GM19239 (cell line): ENCODE measurements around the gene GRIA1.

Experiments used
- DNase-seq: peaks from one replicate; pipeline ENCODE4 v3.0.0; 2011; ENCODE audit warnings: low spot score; ENCODE audit not compliant: insufficient read length
- FAIRE-seq: peaks from 2 replicates; lab custom pipeline; 2011; peaks lifted over from hg19 to GRCh38; lab: Jason Lieb, UNC

The GRIA1 gene

DNA sequence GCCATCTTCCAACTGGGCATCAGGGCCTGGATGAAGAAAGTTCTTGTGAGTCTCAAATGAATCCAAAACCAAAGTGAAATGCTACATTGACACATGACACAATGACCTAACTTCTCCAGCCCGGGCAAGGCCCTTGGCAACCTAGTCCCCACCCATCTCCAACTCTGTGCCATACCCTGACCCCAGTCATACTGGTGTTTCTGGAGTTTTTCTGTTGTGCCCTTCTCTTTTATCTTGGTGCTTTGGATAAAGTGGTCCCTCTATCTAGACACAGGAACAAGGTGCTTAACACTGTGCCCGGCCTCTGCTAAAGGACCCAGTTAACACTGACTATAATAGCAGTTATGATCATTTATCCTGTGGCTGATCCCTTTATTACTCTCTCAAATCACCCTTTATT lies 149.8 kb downstream of the GRIA1 start:
- no peak for FAIRE-seq

DNA sequence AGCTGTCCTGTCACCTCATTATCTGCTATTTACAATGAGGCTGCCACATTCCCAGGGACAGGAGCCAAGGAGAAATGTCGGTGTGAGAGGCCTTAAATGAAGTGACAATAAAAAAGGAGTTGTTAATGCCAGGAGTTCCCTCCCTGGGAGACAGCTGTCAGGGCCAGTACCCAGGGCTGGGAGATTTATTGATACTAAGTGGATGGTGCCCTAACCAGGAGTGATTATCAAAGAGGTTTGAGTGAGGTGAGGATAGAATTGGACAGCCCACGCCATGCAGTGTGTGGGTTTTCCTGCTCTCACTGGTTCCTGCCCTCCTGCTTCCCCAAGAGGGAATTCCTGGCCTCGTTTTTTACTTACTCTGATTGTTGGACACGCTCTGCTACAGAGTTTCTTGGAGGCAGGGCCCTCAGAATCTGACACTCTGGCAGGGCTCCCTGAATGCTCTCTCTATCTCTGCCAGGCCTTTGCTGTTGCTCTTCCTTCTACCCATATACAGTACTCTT lies 150.8 kb downstream of the GRIA1 start:
- no peak for DNase-seq
- FAIRE-seq = no peak

More for the DNA sequence above, 149.8 kb downstream of the GRIA1 start:
- DNase-seq = no peak

DNA sequence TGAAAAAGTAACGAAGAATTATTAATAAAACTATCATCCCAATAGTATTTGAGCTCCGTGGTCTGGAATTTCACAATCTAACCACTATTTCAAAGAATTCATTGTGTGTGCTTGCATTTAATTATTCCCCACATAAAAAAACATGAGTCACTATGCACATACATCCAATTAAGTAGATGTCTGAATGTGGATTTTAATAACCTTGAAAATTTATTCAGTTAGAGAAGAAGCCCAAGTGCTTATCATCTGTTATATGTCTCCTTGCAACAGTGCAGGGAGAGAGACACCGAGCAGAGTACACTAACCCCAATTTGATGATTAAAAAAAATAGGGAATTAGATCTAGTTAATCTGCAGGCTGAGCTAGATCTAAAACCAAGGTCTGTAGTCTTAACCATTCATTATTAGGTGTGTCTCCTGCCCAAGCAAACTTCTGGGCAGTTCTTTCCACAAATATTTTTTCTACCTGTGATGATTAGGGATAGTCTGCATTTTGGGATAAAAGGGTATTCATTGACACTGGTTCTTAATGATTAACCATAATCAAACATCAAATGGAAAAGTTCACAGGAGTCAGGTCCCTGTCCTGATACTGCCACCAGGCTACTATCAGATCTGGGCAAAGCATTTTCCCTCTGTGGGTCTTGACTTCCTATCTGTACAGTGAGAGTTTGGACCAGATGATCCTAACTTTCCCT lies 164.2 kb downstream of the GRIA1 start:
- no peak for FAIRE-seq
- no peak for DNase-seq

DNA sequence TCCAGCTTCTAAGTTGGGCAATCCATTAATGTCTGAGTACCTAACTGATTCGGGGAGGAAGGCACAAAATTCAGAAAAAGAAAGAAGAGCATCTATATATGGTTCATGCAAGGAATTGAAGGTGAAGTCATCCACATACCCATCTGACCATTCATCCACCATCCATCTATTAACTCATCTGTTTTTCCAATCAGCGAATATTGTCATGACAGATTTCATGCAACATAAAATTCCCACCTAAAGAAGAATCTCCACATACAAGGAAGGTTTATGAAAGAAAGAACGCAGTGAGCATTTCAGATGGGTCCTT lies 164.7 kb downstream of the GRIA1 start:
- no peak for FAIRE-seq
- no peak for DNase-seq

DNA sequence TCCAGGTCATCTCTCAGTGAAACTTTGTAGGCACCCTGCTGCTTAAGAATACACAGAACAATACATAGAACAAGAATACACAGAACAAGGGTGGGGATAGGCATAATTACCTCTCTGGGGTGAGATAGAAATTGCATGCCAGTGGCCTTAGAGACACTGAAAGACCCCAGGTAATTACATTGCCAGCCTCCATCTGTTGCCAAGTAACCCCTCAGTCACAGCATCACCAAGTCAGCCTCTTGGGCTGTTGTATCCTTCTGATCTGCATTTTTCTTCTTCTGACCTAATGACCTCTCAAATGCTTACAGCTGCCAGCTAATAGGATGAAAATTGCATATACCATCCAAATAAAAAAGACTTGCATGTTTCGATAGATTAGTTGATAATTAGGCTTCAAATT lies 167.7 kb downstream of the GRIA1 start:
- DNase-seq (no peak), FAIRE-seq (no peak)

DNA sequence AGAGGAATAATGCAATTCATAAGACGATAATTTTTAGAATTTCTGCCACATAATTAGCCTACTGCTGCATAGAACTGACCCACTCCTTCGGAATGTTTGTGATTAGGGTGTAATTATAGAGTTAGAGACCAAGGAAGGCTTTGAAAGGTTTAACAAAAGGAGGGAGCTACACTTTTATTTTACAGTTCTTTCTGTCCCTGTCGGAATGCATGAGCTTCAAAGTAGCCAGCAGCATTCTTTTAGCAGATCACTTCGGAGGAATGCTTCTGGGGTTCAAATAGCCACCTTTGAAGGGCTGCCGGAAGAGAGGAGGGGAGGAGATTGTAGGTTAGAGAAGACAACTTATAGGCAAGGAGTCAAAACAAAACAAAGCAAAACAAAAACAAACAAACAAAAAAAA lies 168.1 kb downstream of the GRIA1 start:
- FAIRE-seq = no peak

DNA sequence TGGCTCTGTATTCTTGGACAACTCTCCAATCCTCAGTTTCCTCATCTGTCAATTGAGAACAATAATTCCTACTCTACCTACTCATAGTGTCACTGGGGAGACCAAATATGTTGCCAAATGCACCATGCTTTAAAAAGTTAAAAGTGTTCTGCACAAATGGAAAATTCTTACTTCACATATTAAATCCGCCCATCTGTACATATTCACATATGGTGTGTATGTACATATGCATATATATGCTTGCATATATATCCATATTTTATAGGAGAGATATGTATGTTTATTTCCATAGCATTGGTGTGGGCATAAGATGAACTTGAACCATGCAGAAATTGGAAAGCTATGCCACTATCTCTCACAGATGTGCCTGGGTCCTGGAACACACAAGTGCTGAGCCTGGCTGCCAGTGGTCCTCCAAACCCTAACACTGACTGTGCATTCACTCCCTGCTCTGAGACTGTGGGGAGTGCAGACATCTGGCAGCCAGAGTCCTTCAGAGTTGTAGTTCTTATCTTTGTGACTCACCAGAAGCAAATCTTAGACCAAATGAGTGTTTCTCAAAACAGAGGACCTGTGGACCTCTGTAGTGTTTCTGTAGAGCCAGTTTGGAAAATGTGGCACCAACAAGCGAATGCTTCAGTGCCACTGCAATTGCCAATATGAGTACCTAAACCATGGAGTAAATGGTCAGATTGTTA lies 168.7 kb downstream of the GRIA1 start:
- DNase-seq (no peak), FAIRE-seq (no peak)

More for the DNA sequence above, 168.1 kb downstream of the GRIA1 start:
- no peak for DNase-seq

DNA sequence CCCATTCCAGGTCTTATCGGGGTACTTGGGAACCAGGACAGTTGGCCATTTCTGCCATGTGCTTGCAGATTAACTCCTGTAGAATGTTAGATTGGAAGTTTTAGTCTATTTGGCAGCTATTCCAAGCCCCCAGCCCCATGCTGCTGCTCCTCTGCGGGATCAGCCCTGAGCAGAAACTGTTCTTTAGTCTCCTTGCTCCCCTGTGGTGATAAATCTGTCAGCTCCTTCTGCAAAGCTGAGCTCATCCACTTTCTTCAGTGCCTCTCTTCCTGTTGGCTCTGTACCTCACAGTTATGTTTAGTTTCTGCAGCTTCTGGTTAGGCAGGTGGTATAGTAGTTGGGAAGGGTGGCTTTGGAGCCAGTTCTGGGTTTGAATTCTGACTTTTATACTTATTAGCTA lies 170.4 kb downstream of the GRIA1 start:
- no peak for FAIRE-seq

DNA sequence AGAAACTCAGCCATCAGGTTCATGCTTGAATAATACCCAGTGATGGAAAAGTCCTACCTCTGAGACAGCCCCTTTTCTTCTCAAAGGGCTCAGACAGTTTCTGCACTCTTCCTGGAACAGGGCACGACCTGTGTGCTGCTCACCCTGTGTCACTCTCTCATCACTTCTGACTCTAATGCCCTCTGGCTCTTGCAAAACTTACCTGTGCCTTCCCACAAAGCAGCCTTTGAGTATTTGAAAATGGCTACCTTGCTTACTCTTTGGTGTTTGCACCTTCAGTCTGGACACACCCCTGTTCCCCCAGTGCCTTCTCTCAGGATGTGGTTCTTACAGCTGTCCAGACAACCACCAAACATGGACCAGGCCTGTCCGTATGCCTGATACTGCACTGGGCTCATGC lies 171.4 kb downstream of the GRIA1 start:
- FAIRE-seq = no peak
- no peak for DNase-seq

More for the DNA sequence above, 170.4 kb downstream of the GRIA1 start:
- no peak for DNase-seq

DNA sequence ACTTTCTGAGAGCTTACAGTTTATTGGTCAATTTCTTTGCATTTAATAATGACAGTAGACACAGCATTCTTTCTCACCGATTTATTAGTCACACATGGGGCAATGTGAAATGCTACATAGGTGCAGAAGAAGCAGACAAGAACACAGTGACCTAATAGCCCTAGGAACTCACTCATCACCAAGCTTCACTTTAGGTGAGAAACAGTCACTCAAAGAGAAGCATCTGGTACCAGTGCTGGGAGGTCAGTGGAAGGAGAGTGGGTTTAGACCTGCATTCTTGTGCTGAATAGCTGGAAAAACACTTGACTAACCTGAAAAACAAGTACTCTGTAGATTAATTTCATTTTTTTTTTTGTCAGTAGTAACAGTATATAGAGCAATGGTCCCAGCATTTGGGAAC lies 179.6 kb downstream of the GRIA1 start:
- FAIRE-seq = no peak

DNA sequence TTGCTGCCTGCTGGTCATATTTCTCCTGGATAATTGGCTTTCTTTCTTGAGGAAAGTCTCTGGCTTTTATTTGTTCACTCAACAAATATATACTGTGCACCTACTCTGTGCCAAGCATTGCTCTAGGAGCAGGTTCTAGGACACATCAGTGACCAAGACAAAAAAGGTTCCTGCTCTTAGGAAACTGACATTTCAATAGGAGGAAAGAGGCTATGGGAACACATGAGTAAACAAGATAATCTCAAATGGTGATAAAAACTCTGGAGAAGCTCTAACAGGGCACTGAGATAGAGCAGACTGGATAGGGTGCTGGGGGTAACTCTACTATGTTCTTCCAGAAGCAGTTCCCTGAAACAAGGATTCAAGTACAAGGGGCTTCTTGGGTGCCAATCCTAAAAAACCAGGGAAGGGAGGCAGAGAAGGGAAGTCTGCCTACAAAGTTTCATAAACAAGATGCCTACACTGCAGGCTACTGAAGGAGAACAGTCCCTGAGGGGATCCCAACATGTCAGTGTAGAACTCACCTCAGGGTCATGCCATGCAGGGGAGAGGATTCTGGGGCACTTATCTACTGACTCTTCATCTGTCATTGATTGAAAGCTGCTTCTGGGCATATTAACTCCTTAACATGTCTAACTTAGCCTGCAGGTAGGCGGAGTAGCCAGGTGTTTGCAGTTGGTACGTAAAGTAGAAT lies 181.3 kb downstream of the GRIA1 start:
- no peak for DNase-seq

More for the DNA sequence above, 179.6 kb downstream of the GRIA1 start:
- DNase-seq = no peak

DNA sequence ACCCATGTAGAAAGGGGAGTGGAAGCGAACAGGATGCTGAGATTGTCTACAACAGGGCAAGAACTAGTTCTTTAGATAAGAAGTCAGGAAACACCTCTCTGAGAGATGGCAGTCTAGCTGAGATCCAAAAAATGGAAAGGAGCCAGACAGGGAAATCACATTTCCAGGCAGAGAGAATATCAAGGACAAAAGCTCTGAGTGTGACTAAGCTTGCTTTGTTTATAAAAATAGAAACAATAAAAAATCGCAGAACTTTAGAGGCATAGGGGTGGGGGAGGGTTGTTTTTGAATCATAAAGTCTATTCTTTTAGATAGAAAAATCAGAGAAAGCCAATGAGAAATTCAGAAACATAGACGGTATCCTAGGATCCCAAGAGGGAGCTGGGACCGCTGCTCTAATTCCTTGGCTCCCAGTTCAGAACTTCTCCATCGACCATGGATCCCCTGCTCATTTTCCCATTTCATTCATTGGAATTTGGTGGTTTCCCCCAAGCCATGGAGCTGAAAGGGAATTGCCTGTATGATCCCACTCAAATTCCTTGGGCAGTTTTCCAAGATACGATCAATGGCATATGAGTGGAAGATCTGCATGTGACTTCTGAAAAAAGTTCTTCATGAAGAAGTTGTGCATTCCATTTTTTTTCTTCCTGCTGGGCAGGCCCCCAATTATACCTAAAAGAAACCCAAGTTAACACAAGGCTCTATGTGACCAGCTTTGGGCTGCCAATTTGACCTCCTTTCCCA lies 182.0 kb downstream of the GRIA1 start:
- DNase-seq = no peak
- no peak for FAIRE-seq

More for the DNA sequence above, 181.3 kb downstream of the GRIA1 start:
- no peak for FAIRE-seq

DNA sequence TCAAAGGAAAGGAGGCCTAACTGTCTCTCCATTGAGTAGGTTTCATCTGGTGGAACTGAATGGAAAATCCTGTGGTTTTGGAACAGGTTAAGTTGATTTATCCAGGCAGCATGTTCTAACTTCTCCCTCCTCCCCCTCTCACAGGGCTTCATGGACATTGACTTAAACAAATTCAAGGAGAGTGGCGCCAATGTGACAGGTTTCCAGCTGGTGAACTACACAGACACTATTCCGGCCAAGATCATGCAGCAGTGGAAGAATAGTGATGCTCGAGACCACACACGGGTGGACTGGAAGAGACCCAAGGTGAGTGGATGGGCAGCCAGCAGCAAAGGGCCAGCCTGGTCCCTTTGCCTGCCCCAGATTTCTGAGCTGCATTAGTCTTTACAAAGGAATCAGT lies 183.9 kb downstream of the GRIA1 start:
- no peak for FAIRE-seq
- DNase-seq = no peak

DNA sequence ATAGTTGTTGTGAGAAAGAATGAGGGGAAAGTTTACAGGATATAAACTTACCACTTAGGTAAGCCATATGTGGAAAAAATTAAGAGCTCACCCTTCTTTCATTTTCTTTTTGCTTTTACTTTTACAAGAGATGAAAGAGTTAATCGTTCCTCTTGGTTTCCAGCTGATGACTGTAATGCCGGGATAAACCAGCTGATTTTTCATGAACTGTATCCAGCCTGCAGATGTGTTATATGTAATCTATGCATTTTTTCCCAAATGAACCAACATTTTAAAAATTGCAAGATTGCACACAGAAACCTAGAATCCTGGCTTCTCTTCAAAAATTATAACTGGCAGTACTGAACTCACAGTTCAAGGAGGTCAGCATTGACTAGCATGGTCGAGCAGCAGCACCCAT lies 185.9 kb downstream of the GRIA1 start:
- FAIRE-seq (no peak), DNase-seq (no peak)

DNA sequence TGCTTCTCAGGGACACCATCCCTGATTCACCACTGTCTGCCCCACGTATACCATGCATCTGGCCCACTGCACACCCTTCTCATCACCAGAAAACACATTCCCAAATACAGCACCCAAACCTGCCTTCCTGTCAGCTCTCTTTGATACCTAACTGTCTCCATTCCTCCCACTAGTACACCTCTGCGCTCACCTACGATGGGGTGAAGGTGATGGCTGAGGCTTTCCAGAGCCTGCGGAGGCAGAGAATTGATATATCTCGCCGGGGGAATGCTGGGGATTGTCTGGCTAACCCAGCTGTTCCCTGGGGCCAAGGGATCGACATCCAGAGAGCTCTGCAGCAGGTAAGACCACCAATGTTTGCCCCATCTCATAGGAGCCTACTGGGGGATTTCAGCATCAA lies 186.4 kb downstream of the GRIA1 start:
- no peak for DNase-seq
- FAIRE-seq = no peak

DNA sequence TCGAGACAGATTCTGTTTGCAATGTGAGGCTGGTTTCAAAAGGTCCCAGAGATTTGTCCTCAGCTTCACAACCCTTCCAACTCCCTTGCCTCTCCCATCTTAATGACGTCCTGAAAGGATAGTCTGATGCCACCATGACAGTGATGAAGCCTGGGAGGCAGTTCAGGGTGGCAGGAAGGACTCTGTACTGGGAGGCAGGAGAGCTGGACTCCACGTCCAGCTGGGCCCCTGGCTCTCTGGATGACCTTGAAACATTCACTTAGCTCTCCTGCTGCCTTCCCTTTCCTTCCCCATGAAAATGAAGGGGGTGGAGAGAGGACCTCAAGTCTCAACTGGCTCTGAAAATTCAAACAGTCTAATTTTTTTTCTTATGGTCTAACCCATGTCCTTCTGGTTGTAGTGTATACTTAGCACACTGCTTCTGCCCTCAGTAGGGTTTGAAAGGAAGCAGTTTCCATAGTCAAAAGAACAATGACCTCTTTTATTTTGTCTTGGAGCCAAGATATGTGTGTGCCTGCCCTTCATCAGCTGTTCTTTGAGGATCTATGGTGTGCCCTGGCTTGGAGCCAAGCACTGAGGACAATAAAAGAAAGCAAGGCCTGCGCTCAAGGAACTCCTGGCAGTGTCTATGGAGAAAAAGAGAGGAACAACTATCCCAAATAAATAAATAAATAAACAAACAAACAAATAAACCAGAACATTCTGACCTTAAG lies 188.3 kb downstream of the GRIA1 start:
- DNase-seq = no peak
- FAIRE-seq = no peak

DNA sequence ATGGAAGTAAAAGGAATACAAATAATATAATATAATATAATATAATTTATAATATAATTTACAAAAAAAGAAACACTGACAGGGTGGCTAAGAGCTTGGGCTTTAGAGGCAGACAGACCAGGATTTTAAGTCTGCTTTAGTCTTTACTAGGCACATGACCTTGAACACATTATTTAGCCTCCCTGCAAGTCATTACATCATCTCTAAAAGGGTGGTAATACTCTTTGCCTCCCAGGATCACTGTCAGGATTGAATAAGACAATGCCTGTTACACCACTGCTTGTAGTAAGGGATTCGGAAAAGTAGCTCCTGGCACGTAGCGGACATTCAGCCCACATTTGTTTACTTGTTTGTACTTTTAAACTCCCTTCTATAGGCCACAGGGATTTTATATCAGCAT lies 199.8 kb downstream of the GRIA1 start:
- FAIRE-seq = no peak

DNA sequence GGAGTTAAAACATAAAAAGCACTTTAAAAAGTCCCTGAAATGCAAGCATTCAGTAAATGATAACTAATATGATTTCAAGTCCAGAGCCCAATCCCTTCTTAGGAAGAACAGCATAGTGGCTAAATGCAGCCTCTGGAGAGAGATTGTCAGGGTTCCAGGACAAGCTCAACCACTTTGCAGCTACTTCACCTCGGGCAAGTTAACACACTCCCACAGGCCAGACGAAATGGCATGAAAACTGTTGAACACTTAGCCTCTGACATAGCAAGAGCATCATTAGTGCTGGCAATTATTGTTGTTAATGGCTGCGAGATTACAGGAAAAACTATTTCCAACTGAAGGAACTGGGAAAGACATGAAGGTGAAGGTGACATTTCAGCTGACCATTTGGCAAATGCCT lies 205.8 kb downstream of the GRIA1 start:
- DNase-seq (no peak), FAIRE-seq (no peak)

More for the DNA sequence above, 199.8 kb downstream of the GRIA1 start:
- no peak for DNase-seq

DNA sequence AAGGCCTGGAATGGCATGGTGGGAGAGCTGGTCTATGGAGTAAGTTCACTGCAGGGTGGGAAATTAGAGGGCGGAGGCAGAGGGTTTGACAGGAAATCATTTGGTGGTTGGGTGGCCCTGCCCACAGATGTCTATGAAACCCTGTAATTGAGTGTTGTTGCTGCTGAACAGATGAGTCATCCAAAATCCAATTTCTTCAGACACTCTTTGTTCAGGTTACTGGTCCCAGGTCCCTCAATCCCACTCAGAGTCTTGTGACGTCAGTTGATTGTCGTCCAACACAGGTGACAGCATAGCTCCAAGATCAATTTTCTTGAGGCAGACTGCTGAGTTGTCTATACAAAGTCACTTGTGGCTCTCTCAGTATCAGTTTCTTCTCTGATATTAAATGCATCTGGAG lies 208.6 kb downstream of the GRIA1 start:
- DNase-seq (no peak), FAIRE-seq (no peak)

DNA sequence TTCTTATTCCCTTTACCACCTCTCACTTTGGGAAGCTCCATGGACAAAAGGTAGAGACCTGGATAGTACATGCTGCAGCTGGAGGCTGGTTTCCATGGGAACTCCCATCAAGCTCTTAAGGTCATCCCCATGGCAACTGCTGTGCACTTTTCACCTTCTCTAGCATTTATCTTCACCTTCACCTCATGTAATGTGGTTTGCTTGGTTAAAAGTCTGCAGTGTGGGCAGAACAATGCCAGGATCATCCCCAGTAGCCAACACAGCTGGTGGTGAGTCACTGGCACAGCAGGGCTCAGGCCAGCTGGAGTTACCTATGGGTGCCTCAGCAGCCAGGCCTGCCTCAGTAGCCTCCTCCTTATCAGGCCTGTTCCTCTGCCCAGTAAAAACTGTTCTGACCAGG lies 210.5 kb downstream of the GRIA1 start:
- FAIRE-seq (no peak), DNase-seq (no peak)
